HG02852 (cell line): ENCODE results near the gene RC3H1.

Source experiments
- ATAC-seq: cut with Tn5 transposase; IDR thresholded peaks from one replicate; pipeline ENCODE4 v1.9.1; 2021; ENCODE audit warnings: mild to moderate bottlenecking, moderate library complexity; ENCODE audit not compliant: unreplicated experiment

The RC3H1 gene

GRCh38 chr1:173889885-173890284 lies 132.3 kb downstream of the RC3H1 start:
- ATAC-seq = no peak

GRCh38 chr1:173888749-173889148 lies 133.4 kb downstream of the RC3H1 start:
- ATAC-seq = no peak

GRCh38 chr1:173887627-173888026 lies 134.5 kb downstream of the RC3H1 start:
- ATAC-seq = no peak

- no peak for ATAC-seq
These were observed 135.2 kb downstream of the RC3H1 start for GRCh38 chr1:173886746-173887611.

GRCh38 chr1:173884701-173885100 lies 137.5 kb downstream of the RC3H1 start:
- no peak for ATAC-seq
